Lower leg skin (tissue), 3 donors: Measurements from ENCODE around the gene RAD51B.

Experiments used
- POLR2A ChIP-seq, 2 donors: fragments of 450-650 bp; IDR thresholded peaks; one replicate each; pipeline ENCODE4 v1.6.1; 2016 to 2017; ENCODE audit warnings: antibody characterized with exemption in 2 of 2, mild to moderate bottlenecking in 1 of 2, moderate library complexity in 1 of 2
- TF ChIP-seq, protein P1 (sequence below), 3 donors: fragments of 450-650 bp; IDR thresholded peaks; one replicate each; pipeline ENCODE4 v1.5.1; 2016; ENCODE audit warnings: antibody characterized with exemption in 3 of 3, mild to moderate bottlenecking in 3 of 3, moderate library complexity in 2 of 3

DNA sequence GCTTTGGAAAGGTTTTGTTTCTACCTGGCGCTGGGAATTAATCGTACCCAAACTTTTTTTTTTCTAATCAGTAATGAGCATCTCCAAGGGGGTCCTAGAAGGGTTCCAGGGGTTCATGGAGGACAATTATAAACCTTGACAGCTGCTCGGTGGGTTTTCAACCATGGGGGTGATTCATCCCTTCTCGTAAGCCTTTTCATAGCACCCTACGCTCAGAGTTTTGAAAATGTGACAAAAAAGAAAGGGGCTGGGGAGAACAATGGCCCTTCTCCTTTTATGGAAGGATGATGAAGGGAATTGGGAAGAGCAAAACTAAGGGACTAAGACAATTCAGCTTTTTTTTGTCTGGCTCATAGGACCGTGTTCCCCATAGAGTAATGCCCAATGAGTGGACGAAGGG lies 776.6 kb downstream of the RAD51B start:
- TF ChIP-seq, protein P1, sequence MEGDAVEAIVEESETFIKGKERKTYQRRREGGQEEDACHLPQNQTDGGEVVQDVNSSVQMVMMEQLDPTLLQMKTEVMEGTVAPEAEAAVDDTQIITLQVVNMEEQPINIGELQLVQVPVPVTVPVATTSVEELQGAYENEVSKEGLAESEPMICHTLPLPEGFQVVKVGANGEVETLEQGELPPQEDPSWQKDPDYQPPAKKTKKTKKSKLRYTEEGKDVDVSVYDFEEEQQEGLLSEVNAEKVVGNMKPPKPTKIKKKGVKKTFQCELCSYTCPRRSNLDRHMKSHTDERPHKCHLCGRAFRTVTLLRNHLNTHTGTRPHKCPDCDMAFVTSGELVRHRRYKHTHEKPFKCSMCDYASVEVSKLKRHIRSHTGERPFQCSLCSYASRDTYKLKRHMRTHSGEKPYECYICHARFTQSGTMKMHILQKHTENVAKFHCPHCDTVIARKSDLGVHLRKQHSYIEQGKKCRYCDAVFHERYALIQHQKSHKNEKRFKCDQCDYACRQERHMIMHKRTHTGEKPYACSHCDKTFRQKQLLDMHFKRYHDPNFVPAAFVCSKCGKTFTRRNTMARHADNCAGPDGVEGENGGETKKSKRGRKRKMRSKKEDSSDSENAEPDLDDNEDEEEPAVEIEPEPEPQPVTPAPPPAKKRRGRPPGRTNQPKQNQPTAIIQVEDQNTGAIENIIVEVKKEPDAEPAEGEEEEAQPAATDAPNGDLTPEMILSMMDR (IDR thresholded peaks at IDR 0.05), result no peak
- TF ChIP-seq POLR2A (IDR thresholded peaks at IDR 0.05), result no peak
